Fibroblast of skin of back (primary cell): Measurements from ENCODE around the gene SMARCA2.
"Not testable (repeated sequence)": the region's sequence is repeated elsewhere in the genome, so short reads cannot be mapped to it uniquely, and the experiment has no call there.

Experiments
- DNase-seq: peaks from one replicate; pipeline ENCODE4 v3.0.0-alpha.2; 2013

Gene SMARCA2

GRCh38 chr9:2146700-2147099, 131.6 kb downstream of the SMARCA2 start:
- DNase-seq: not testable (repeated sequence)

DNA sequence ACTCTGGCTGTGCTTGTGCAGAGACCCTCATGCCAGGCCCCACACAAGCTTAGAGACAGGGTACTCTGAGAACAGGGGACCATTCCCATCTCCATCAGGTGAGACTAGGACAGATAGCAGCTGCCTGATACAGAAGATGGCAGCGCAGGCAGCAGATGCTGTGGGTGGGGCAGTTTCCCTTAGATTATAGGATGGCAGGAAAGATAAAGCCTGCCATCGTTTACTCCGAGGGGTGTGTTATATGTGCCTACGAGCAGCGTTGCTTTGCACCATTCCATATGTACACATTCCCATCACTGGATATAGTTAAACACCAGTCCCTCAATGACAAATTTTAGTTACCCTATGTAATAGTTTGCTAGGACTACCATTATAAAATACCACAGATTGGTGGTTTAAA, 135.2 kb downstream of the SMARCA2 start:
- DNase-seq: no peak

DNA sequence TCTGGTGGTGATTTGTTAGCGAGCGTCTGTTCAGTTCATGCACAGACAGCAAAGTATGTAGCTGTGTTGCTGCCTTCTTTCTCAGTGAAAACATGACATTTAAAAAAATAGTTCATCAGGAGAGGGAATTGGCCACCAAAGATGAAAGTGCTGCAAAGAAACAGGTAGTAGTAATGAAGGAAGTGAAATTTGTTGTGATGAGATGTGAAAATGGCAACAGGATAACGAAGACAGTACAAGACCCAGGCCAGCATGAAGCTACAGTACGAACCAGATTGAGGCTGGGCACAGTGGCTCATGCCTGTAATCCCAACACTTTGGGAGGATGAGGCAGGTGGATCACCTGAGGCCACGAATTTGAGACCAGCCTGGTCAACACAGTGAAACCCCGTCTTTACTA, 136.0 kb downstream of the SMARCA2 start:
- DNase-seq: no peak

GRCh38 chr9:2152966-2153629, 138.0 kb downstream of the SMARCA2 start:
- no peak for DNase-seq

DNA sequence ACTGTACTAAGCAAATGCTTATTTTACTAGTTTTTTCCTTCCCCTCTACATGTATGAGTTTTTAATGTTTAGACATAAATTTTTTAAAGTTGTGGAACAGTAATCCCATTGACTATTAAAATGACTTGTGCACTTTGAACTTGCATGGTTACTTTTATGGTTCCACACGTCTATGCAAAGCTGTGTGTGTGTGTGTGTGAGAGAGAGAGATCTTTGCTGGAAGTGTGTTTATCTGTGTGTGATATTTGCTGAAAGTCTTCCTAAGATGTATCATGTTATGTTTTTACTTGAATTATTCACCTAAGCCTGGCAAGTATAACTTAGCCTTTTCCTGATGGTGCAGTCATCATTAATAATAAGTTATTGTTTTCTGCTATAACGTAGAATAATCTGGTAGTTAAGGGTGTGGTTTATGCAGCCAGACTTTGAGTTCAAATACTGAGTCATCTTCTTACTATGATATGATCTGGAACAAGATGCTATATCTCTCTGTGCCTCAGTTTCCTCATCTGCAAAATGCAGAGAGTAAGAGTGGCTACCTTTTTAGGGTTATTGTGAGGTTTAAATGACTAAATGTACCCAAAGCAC, 138.6 kb downstream of the SMARCA2 start:
- DNase-seq: no peak

DNA sequence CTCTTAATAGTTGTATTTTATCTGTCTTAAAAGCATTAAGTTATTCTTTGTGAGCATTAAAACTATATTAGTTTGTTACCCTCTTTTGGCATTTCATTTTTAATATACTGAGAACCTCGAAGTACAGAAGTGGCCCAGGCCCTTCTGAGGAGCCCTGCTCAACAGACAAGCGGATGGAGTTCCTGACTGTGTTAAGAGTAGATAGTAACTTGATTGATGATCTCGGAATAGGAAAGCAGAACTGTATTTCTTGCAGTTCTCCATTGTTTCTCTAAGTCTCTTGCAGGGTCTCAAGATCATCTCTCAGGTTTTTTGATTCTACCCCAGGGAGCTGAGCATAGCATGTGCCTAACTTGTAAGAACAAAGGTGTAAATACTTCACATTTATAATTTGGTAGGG, 139.6 kb downstream of the SMARCA2 start:
- no peak for DNase-seq

DNA sequence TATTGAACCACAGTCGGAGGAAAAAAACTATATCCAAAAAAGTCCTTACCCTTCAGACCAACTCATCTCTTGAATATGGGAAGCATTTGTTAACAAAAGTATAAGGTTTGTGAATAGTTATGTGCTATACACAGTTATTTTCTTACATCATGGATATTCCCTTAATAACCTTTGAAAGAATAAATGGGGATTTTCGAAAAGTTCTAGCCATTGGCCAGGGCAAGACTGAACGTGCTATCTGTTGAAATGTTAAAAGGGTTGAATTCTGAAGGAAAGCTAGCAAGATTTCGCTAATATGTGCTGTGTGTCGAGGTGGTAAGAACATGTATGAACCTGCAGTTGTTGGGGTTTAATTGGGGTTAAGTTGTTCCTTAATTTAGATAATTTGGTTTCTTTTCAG, 140.8 kb downstream of the SMARCA2 start:
- no peak for DNase-seq

DNA sequence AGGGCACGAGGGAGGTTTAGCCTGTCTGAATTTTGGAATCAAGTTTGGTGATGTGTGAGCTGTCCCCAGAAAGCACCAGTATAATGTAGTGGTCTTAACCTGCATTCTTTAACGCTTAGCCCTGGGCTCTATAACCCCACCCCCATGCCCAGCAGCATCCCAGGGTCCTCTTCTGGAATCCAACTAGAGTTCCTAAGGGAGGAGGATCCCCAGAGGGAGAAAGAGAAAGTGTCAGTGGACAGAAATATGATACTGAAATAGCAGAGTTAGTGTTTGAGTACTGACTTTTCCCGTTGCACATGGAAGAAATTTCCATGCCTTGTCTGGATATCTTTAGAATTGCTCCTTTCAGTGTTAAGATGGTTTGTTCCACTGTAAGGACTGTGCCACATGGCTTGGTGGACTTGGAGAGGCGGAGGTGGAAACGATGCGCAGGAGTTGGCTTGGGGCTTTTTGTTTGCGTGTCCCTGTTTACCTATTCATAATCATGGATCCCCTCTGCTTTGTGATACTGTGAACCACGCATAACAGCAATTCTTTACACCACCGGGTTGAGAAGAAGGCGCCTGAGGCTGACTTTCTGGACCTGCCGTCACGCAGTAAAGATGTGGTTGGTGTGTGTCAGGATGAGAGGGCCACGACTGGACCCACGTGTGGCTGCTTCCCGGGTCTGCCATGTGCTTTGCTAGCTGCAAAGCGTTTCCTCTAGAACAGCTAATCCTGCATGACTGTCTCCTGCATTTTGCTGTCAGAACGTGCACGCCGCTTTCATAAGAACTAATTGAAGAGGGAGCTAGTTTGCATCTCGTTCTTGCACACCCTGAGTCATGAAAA, 142.3 kb downstream of the SMARCA2 start:
- DNase-seq: peak; percentile 71

DNA sequence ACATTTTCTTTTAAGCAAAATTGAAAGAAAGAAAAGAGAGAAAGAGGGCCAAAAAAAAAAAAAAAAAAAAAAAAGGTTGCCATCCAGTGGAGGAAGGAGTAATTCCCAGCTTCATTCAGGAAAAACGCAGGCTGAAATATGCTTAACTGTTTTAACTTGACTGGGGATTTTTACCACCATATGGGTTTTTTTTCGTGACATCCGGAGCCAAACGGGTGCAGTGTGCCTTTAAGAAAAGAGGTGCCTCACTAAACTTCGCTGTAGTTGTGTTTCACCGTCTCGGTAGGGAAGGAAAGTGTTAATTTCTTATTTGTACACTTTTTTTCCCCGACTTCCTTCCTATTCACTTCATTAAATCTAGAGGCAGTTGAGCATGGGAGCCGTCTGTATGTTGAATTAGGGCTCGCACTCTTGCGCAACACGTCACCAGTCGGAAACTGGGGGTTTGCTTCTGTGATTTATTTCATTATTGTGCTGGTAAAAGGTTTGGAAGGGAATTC, 143.0 kb downstream of the SMARCA2 start:
- DNase-seq: peak; percentile 68

GRCh38 chr9:2158766-2159430, 143.8 kb downstream of the SMARCA2 start:
- DNase-seq: no peak

DNA sequence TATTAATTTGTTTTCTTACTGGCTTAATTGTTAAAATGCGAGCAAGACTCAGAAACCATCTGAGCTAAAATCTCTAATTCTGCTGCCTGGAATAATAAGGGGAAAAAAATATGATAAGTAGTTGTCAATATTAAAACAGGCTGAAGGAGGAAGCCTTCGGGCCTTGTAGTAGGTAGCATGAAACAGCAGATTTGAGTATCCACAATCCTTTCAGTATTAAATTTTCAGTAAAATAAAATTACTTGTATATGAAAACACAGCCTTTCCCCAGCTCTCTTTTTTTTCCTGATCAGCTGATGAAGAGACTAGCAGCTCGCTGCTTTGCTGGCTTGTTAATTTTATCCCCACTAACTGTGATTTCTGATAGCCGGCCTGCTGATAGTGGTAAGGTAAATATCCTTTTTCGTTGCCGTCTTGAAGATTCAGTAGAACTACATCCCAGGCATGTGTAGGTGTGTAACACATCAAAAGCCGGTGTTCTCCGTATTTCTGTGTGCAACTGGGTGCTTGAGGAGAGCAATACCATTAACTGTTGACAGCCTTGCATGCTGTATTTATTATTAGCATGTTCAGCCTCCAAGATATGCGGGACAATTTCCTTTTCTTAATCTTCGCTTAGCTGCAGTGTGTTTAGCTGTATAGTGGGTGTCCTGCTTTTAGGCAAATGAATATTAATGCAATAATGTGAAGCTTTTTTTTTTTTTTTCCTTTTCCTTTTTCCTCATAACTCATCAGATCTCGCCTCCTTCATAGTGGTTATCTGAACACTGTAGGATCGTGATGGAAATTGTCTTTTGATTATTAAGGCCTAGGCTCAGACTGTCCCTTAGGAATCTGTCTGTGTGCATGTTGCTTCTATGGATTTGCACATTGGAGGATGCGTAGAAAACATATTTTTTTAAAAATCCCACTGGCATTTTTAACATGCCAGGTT, 144.6 kb downstream of the SMARCA2 start:
- DNase-seq: peak; percentile 9

GRCh38 chr9:2161661-2162060, 146.5 kb downstream of the SMARCA2 start:
- no peak for DNase-seq

- no peak for DNase-seq
Observed at GRCh38 chr9:2163231-2163885, 148.2 kb downstream of the SMARCA2 start.

DNA sequence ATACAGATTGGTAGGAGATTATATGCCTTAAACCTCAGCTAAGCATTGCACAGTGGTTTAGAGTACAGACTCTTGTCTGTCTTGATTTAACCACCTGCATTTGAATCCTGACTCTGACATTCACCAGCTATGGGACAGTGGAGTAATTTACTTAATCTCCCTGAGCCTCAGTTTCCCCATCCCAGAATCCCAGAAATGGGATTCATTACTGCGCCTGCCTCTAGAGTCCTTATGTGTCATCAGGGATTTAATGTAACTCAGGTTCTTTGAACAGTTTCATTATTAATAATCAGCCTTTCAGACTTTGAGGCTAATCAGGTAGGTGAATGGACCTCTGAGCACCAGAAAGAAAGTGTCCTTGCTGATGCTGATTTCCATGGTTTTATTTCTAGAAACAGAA, 149.1 kb downstream of the SMARCA2 start:
- no peak for DNase-seq

GRCh38 chr9:2166203-2166602, 151.1 kb downstream of the SMARCA2 start:
- DNase-seq: no peak

DNA sequence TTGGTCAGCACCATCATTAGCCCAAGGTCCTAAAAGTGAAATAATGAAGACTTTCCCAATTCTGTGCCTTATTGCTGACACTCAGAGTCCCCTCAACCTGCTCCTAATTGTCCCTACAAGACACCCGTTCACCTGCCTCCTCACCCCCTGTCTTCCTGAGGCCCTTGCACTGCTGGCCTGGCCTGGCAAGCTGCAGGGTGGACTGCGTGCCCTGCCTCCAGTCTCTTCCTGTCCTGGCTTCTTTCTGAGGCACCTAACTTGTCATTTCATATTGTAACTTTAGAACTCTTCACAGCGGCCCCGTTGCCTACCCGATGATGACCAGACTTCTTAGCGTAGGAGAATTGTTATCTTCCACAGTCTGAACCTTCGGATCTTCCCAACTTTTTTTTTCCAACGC, 153.9 kb downstream of the SMARCA2 start:
- DNase-seq: no peak

DNA sequence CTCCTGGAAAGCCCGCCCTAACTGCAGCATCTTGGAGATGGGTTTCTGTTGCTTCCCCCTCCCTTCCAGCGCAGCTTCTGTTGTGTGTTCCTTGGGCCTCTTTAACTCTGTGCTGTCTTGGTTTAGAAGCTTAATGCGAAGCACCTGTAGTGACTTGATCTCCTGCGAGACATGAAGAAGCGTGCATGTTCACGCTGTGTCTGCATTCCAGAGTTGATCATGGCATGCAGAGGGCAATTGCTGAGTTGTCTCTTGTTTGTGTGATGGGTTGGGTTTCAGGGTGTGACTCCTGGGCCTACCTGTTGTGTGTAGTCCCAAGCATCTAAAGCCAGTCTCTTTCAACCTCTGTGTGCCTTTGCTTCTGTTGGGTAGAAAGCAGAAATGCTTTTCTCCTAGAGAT, 155.6 kb downstream of the SMARCA2 start:
- DNase-seq: no peak

DNA sequence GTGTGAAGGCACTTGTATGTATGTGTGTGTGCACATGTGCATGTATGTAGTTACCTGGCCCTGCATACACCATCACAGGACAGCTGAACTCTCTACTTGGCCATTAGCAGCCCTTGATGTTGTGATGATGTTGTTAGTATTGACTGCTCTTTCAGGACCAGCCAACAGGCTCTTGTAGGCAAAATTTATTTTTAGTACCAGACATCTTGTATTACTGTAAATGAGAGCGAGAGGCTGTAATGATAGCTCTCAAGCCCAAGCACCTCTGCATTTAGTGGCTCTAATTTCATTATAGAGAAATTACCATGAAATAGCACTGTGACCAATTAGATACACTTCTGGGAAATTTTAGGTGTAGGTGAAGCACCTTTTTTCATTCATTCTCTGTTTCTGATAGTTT, 158.0 kb downstream of the SMARCA2 start:
- DNase-seq: no peak

- no peak for DNase-seq
Observed at GRCh38 chr9:2173861-2174260, 158.7 kb downstream of the SMARCA2 start.

DNA sequence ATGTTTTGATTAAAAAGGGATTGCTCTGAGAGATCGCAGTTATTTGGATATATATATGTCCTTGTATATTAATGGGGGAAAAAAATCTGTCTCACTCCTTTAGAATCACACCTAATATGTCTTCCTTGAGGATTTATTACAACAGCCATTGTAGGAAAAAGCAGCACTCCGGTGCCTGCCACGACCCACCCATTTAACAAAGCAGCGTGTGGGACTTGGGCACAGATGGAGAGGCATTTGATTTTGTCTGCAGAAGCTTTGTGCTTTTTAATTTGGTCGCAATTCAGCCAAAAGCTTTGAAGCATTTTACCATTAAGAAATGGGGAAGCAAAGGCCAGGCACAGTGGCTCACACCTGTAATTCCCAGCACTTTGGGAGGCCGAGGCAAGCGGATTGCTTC, 159.2 kb downstream of the SMARCA2 start:
- DNase-seq: no peak

DNA sequence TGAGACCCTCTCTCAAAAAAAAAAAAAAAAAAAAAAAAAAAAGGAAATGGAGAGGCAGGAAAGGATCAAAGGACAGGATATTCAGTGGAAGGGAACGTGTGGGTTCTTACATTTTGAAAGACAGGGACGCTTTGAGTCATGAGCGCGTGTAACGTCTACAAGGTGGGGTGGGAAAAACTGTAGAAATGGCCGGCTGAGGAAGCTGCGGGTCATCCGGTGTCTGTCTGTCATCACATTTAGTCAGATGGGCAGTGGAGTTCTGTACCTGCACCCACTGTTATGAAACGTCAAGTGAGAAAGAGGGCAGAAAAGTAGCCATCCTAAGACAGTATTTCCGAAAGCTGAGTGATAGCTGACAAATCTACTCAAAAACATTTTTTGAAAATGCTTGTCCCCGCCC, 159.8 kb downstream of the SMARCA2 start:
- DNase-seq: no peak
